Measurements from ENCODE around the gene PHF24.

Gene PHF24

DNA sequence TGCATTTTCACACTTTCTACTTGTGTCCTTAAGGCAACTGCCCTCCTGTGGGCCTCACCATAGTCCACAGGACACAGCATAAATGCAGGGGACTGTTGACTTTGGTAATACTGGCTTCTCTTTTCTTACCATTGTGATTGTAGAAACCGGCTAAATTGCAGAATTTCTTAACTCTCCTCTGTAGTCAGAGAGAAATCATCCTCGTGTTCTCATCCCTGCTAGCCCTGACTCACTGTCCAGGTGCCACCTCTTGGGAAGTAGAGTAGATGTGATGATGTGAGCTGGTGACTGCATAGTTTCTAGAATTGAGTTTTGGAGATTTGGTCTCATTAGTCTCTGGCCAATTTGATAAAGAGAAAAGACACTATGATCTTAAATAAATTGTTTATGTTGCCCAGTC, 5.5 kb downstream of the PHF24 start:
- no peaks in the 10 kb centered on the region for H3K9me3 Mint-ChIP-seq
- no peak overlapping the region for H3K4me3 Mint-ChIP-seq
- no peak overlapping the region for H3K27ac Mint-ChIP-seq
- H3K4me1 Mint-ChIP-seq (ENCODE audit: low read depth): peaks cover 26% of the 10 kb centered on the region
- H3K27me3 Mint-ChIP-seq: peaks cover 73% of the 10 kb centered on the region
- H3K36me3 Mint-ChIP-seq (ENCODE audit: low read depth): no peaks in the 10 kb centered on the region
- intact Hi-C loops (cut with micrococcal nuclease): no loop called here

DNA sequence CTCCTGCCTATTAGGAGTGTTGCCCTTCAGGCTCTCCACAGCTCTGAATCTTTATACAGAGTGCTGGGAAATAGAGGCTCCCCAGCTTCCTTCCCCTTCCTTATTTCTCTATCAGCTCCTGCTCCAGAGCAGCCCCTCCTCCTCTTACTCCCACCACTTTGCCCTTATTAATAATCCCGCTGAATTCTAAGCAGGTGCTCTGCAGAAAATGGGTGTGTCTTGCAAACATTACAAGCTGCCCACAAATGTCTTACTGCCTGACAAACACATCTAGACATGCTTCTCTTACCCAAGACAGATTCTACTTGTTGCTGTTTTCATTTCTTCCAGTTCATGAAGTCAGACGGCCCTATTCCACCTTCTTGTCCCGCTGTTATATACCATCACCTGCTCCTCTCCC, 6.4 kb downstream of the PHF24 start:
- Mint-ChIP-seq H3K27ac (no peak overlapping the region), H3K4me1 (ENCODE audit: low read depth) (peaks cover 20% of the 10 kb centered on the region), H3K4me3 (no peak overlapping the region), H3K36me3 (ENCODE audit: low read depth) (no peaks in the 10 kb centered on the region), H3K27me3 (peaks cover 64% of the 10 kb centered on the region), H3K9me3 (no peaks in the 10 kb centered on the region)
- intact Hi-C loops (cut with micrococcal nuclease): no loop called here

GRCh38 chr9:34971146-34971811, 13.2 kb downstream of the PHF24 start:
- Mint-ChIP-seq H3K36me3 (ENCODE audit: low read depth) (no peaks in the 10 kb centered on the region), H3K27me3 (peaks cover 25% of the 10 kb centered on the region), H3K4me3 (no peak overlapping the region), H3K4me1 (ENCODE audit: low read depth) (no peaks in the 10 kb centered on the region), H3K9me3 (no peaks in the 10 kb centered on the region), H3K27ac (no peak overlapping the region)
- intact Hi-C loops (cut with micrococcal nuclease): no loop called here

DNA sequence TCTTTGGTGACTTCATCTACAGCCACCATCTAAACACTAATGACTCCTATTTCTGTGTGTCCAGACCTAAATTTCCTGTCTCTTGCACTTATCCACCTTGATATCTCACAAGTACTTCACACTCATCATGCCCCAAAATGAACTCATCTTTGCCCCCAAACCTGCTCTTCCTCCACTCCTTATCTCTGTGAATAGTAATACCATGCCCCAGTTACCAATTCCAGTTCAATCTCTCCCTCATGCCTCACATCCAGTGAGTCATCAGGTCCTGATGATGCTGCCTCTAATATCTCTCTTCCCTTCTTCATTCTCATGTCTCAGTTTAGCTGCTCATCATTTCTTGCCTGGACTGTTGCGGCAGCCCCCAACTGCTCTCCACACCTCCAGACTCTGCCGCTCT, 16.6 kb downstream of the PHF24 start:
- H3K4me3 Mint-ChIP-seq: no peak overlapping the region
- no peaks in the 10 kb centered on the region for H3K9me3 Mint-ChIP-seq
- H3K27ac Mint-ChIP-seq: no peak overlapping the region
- intact Hi-C loops (cut with micrococcal nuclease): no loop called here
- no peaks in the 10 kb centered on the region for H3K36me3 Mint-ChIP-seq (ENCODE audit: low read depth)
- H3K4me1 Mint-ChIP-seq (ENCODE audit: low read depth): no peaks in the 10 kb centered on the region
- H3K27me3 Mint-ChIP-seq: peaks cover 16% of the 10 kb centered on the region

DNA sequence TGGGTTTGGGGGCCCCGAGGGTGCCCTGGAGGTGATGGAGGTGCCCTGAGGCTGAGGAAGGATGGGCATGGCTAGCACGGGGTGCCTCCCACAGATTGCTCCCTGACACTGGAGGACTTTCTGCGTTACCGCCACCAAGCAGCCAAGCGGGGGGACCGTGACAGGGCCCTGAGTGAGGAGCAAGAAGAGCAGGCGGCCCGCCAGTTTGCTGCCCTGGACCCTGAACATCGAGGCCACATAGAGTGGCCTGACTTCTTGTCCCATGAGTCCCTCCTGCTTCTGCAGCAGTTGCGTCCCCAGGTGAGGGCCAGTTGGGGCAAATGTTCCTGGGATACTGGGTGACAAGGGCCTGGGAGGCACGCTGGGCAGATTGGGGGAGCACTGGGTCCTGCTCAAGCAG, 18.4 kb downstream of the PHF24 start:
- peaks cover 14% of the 10 kb centered on the region for H3K4me1 Mint-ChIP-seq (ENCODE audit: low read depth)
- intact Hi-C loops (cut with micrococcal nuclease): no loop called here
- no peaks in the 10 kb centered on the region for H3K9me3 Mint-ChIP-seq
- H3K36me3 Mint-ChIP-seq (ENCODE audit: low read depth): no peaks in the 10 kb centered on the region
- H3K27ac Mint-ChIP-seq: no peak overlapping the region
- H3K27me3 Mint-ChIP-seq: peaks cover 15% of the 10 kb centered on the region
- no peak overlapping the region for H3K4me3 Mint-ChIP-seq

DNA sequence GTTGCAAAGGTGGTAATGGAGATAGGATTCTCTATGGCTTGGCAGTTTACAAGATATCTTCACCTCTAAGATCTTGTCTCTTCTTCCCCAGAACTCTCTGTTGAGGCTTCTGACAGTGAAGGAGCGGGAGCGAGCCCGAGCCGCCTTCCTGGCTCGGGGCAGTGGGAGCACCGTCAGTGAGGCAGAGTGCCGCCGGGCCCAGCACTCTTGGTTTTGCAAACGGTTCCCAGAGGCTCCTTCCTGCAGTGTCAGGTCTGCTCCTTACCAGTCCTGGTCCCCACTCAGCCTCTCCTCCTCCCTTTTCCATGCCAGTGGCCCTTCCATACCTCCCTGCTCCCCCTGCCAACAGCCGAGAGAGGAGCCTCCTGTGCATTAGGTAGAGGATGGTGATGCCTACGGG, 18.9 kb downstream of the PHF24 start:
- H3K9me3 Mint-ChIP-seq: no peaks in the 10 kb centered on the region
- peaks cover 15% of the 10 kb centered on the region for H3K27me3 Mint-ChIP-seq
- H3K36me3 Mint-ChIP-seq (ENCODE audit: low read depth): no peaks in the 10 kb centered on the region
- H3K4me3 Mint-ChIP-seq: no peak overlapping the region
- H3K4me1 Mint-ChIP-seq (ENCODE audit: low read depth): peaks cover 19% of the 10 kb centered on the region
- intact Hi-C loops (cut with micrococcal nuclease): no loop called here
- H3K27ac Mint-ChIP-seq: no peak overlapping the region

DNA sequence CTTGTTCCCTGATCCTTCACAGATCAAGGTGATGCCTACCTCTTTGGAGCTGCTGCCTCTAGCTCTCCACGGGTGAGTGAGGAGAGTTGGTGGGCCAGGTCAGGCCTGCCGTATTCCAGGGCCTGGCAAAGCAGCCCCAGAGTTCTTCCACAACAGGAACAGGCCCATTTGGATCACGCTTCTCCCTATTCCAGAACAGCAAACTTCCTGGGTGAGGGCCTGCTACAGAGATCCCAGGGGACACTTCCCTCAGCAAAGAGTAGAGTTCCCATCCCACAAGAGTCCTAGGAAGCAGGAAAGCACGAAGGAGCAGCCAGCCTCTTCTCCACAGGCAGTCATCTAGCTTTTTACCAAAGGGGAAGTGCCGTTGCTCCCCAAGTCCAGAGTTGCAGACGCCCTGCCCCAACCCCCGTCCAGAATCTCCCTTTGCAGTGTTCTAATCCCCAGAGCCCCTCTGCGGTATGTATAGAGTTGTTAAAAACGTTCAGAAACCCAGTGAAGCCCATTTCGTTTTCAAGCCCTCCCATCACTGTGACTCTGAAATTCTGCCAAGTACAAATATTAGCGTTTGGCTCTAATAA, 22.2 kb downstream of the PHF24 start:
- H3K27ac Mint-ChIP-seq: no peak overlapping the region
- H3K36me3 Mint-ChIP-seq (ENCODE audit: low read depth): no peaks in the 10 kb centered on the region
- intact Hi-C loops (cut with micrococcal nuclease): no loop called here
- H3K4me1 Mint-ChIP-seq (ENCODE audit: low read depth): peaks cover 47% of the 10 kb centered on the region
- H3K27me3 Mint-ChIP-seq: peaks cover 5% of the 10 kb centered on the region
- no peak overlapping the region for H3K4me3 Mint-ChIP-seq
- no peaks in the 10 kb centered on the region for H3K9me3 Mint-ChIP-seq

DNA sequence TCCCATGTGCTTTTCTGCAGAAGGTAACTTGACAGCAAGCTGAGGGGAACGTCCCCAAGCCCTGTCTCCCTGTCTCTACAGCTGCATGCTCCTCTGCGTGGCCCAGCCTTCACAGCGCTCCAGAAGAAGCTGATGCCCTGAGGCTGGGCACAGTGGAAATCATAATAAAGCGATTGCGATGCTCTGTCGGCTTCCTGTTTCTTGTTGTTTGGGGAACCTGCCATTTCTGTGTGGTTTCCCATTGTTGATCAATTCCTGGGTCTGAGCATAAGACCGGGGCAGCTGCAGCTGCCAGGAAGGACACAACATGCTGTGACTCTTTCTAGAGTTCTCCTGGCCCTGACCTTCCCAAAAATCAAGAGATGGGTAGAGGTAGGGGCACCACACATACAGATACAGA, 24.3 kb downstream of the PHF24 start:
- peaks cover 4% of the 10 kb centered on the region for H3K27me3 Mint-ChIP-seq
- H3K4me1 Mint-ChIP-seq (ENCODE audit: low read depth): peaks cover 68% of the 10 kb centered on the region
- peak overlapping the region; percentile 69 for H3K27ac Mint-ChIP-seq
- H3K36me3 Mint-ChIP-seq (ENCODE audit: low read depth): no peaks in the 10 kb centered on the region
- H3K9me3 Mint-ChIP-seq: no peaks in the 10 kb centered on the region
- no peak overlapping the region for H3K4me3 Mint-ChIP-seq
- intact Hi-C loops (cut with micrococcal nuclease): no loop called here

DNA sequence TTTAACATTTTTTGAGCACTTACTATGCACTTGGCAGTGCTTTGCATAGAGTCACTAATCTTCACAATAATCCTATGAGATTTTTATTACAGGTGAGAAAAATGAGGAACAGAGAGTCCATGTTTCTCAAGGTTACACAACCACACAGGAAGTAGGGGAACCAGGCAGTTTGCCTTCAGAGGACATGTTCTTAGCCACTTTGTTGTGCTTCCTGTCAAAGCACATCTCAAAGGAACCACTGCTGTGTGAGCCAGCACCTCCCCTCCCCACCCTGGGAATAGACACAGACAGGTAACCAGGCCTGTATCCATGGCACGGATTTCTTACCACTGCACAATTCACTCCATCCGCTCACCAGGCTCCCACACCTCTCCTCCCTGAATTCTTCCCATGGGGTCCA, 25.1 kb downstream of the PHF24 start:
- Mint-ChIP-seq H3K4me1 (ENCODE audit: low read depth) (peaks cover 77% of the 10 kb centered on the region), H3K4me3 (no peak overlapping the region), H3K9me3 (no peaks in the 10 kb centered on the region), H3K27ac (peak overlapping the region; percentile 20), H3K27me3 (no peaks in the 10 kb centered on the region), H3K36me3 (ENCODE audit: low read depth) (no peaks in the 10 kb centered on the region)
- intact Hi-C loops (cut with micrococcal nuclease): no loop called here

DNA sequence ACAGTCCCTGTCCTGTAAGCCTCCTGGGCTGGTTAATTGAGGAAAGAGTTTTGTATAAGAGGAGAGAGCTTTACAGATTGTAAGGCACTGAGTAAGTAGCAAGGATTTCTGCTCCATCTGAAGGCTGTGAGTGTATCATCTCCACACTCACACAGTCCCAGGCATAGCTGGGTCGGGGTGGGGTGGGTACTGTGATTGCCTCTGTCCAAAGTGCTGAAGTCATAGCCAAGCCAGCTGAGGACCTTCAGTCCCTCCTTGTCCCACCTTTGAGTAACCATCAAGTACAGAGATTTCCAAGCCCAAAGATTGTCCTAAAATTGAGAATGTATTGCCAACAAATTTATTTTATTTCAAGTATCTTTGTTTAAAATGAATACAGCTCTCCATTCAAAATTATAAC, 26.0 kb downstream of the PHF24 start:
- H3K36me3 Mint-ChIP-seq (ENCODE audit: low read depth): no peaks in the 10 kb centered on the region
- H3K27ac Mint-ChIP-seq: no peak overlapping the region
- H3K4me1 Mint-ChIP-seq (ENCODE audit: low read depth): peaks cover 84% of the 10 kb centered on the region
- no peak overlapping the region for H3K4me3 Mint-ChIP-seq
- H3K27me3 Mint-ChIP-seq: no peaks in the 10 kb centered on the region
- no peaks in the 10 kb centered on the region for H3K9me3 Mint-ChIP-seq
- intact Hi-C loops (cut with micrococcal nuclease): no loop called here

GRCh38 chr9:34985311-34985899, 27.3 kb downstream of the PHF24 start:
- Mint-ChIP-seq H3K27me3 (peaks cover 1% of the 10 kb centered on the region), H3K4me3 (no peak overlapping the region), H3K9me3 (no peaks in the 10 kb centered on the region), H3K4me1 (ENCODE audit: low read depth) (peaks cover 81% of the 10 kb centered on the region), H3K27ac (peak overlapping the region; percentile 83), H3K36me3 (ENCODE audit: low read depth) (no peaks in the 10 kb centered on the region)
- intact Hi-C loops (cut with micrococcal nuclease): loop anchor here (1.0 kb wide), 1 partner anchor 86 kb away; no protein-coding TSS in a partner anchor

GRCh38 chr9:34986540-34987047, 28.5 kb downstream of the PHF24 start:
- Mint-ChIP-seq H3K27me3 (peaks cover 3% of the 10 kb centered on the region), H3K27ac (peak overlapping the region; percentile 83), H3K4me1 (ENCODE audit: low read depth) (peaks cover 83% of the 10 kb centered on the region), H3K9me3 (no peaks in the 10 kb centered on the region), H3K36me3 (ENCODE audit: low read depth) (no peaks in the 10 kb centered on the region), H3K4me3 (no peak overlapping the region)
- intact Hi-C loops (cut with micrococcal nuclease): loop anchor here (1.0 kb wide), 1 partner anchor 125 kb away; no protein-coding TSS in a partner anchor

DNA sequence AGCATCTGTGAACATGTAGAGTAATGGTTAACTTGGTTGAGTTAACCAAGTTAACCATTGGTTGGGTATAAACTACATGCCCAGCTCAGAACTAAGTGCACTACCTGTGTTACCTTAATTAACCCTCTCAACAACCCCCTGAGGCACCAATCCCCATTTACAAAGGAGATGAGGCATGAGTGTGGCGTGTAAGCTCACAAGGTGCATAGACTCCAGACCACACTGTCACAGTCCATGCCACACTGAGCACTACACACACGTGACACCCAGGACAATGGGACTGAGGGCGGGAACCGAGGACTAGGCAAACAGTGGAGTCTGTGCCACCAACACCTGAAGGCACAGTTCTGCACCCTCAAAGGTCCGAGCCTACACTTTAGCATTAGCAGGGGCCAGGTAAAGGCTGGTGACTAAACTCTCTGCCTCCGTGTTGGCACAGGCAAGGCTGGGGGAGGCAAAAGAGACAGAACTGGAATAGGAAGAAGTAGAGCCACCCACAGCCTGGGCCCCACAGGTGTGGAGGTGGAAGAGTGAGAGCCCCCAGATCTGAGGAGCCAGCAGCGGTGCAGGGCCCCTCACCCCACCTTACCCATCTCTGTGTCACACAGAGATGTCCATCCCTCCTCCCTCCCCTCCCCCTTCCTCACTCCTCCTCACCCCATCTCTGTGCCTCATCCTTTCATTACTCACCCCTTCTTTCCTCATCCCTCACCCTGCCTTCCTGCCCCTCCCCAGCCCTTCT, 29.2 kb downstream of the PHF24 start:
- Mint-ChIP-seq H3K4me1 (ENCODE audit: low read depth) (peaks cover 84% of the 10 kb centered on the region), H3K4me3 (no peak overlapping the region), H3K9me3 (no peaks in the 10 kb centered on the region), H3K36me3 (ENCODE audit: low read depth) (no peaks in the 10 kb centered on the region), H3K27me3 (peaks cover 3% of the 10 kb centered on the region), H3K27ac (peak overlapping the region; percentile 83)
- intact Hi-C loops (cut with micrococcal nuclease): no loop called here

Measured in dendritic cell treated with granulocyte-macrophage colony-stimulating factor and Interleukin-4, amounts not matched to agents 40 ng/mL and 50 ng/mL, for 4 days (primary cell).